HG02943 (cell line): Measurements from ENCODE around the gene RHBDF1.
A peak's percentile ranks its signal among the peaks of the same experiment; 100 is the strongest.
"Not testable (repeated sequence)": the region's sequence is repeated elsewhere in the genome, so short reads cannot be mapped to it uniquely, and the experiment has no call there.

Experiments
- ATAC-seq: cut with Tn5 transposase; IDR thresholded peaks from one replicate; pipeline ENCODE4 v1.9.1; 2021; ENCODE audit warnings: mild to moderate bottlenecking, low read depth, moderate library complexity; ENCODE audit not compliant: unreplicated experiment

The RHBDF1 gene

DNA sequence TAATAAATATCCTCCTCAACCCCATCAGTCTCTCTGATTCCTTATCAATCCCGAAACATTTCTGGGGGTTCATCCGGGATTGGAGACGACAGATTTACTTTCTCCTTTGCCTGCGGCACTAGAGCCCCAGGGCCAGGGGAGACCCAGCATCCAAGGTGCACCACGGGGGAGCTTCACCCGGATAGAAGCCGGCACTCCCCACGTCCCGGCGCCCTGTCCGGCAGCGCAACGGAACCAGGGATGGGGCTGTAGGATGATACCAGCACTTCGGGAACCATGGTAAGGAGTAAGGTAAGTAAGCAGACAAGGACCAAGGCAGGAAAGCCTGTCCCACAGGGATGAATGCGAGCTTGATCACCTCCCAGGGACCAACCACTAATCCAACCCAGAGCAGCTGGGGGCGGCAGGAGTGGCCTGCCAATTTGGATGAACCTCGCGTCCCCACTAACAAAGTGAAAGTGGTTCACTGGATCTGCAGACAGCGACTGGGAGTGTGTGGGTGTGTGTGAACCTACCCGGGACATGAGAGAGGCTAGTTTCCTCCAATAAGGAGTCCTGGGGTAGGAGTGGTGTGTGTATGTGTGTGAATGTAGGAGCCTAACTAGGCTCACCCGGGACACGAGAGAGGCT lies 30.9 kb downstream of the RHBDF1 start:
- ATAC-seq: no peak

DNA sequence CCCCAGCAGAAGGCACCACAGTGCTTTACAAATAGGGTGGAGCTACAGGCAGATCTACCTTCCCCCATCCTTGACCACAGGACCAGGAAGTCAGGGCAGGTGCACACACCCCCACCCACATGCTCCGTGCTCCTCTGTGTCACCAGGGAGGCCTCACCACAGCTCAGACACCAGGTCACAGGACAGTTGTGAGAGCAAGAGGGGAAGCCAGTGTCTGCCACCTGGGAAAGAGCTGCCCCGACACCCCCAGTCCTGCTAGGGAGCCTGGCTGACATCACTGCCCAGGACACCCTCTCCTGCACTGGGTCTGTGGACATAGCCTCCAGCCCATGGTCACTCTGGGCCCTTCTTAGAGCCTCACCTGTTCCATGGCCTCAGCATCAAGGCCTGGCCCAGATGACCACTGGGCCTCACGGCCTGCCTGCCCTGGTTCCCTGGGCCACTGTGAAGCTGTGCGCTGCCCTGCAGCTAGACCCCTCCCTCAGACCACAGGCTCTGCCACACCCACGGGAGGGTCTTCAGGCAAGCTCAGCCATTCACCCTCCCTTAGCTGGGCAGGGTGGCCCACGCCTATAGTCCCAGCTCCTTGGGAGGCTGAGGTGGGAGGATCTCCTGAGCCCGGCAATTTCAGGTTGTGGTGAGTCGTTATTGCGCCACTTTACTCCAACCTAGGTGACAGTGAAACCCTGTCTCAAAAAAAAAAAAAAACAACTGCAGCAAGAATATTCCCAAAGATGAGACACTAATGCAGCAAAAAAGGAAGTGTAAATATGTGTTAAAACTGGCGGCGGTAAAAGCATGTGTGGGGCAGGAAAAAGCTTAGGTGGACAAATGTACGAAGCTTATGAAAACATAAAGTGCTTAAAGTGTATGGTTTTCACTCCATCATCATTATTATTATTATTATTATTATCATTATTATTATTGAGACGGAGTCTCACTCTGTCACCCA lies 33.2 kb downstream of the RHBDF1 start:
- ATAC-seq: peak; percentile 72

DNA sequence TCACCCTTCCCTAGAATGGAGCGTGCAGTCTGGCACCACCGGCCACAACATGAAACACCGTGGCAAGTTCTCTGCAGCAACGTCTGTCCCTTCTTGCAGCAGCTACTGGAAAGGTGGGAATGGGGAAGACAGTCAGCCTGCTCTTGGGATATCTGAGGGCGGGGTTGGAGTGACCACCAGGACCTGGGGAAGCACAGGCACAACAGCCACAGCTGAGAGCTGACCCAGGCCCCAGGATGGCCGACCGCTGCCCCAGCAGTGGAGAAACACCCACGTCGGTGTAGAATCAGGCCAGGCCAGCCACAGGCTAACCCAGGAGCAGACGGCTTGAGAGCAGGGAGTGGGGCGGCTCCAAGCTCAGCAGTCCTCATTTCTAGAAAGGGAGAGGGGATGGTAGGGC lies 34.2 kb downstream of the RHBDF1 start:
- not testable (repeated sequence) for ATAC-seq

DNA sequence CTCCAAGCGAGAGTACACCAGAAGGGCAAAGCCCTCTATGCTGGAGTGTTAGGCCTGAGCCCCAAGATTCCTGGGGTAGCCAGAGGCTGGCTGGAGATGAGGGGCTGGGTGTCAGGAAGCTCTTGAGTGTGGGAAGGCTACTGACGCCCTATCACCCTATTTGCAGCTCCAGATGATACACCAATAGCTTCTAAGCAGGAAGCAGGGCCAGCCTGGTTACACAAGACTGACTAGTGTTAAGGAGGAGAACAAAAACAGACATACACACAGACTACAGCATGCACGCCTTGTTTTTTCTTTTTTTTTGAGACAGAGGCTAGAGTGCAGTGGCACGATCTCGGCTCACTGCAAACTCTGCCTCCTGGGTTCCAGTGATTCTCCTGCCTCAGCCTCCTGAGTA lies 34.9 kb downstream of the RHBDF1 start:
- ATAC-seq: no peak

DNA sequence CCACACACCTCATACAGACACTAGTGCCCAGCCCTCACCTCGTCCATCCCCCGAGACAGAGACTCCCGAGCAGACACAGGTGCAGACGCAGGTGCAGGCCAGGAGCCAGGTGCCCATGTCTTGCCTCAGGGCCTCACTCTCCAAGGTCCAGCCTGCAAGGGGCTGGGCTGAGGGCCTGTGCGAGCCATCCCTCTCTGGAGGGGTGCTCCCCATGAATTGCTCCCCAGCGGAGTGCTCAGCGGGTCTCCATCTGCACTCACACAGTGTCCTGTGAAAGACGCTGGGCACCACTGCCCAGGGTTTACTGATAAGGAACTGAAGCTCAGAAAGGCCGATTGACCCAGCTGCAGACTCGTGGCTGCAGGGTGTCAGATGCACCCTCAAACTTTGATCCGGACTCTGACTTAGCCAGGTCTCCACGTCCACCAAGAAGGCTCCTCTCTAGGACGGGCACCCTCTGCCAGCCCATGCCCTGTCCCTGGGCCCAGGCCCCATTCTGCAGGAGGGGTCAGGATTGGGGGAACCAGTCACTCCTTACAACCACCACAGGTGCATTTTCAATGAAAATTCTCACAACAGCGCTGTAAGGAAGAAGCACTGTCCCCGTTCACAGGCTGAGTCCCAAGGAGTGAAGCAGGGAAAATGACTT lies 36.0 kb downstream of the RHBDF1 start:
- no peak for ATAC-seq

DNA sequence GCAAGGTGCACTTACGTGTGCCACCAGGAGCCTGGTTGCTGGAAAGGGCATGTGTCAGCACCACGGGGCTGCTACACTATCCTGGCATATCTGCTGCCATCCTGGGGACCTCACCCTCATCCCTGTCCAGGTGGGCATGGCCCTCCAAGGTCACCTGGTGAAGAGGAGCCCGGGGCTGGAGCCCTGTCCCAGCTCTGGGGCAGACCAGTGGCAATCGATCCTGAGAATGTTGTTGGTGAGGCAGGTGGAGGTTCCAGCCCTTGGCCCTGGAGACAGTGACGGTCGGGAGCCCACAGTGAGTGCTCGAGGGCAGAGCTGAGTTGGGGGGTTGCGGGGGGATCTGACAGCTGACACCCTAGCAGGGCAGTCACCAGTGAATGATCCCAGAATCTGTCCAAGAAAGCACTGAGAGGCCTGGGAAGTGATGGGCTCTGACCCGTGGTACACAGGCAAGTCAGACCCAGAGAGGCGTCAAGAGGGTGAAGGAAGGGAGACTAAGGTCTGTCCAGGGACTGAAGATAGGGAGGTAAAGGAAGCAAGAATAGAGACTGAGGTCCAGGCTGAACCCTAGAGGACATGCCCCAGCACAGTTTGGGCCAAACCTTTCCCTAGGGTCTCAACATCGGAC lies 36.6 kb downstream of the RHBDF1 start:
- no peak for ATAC-seq

DNA sequence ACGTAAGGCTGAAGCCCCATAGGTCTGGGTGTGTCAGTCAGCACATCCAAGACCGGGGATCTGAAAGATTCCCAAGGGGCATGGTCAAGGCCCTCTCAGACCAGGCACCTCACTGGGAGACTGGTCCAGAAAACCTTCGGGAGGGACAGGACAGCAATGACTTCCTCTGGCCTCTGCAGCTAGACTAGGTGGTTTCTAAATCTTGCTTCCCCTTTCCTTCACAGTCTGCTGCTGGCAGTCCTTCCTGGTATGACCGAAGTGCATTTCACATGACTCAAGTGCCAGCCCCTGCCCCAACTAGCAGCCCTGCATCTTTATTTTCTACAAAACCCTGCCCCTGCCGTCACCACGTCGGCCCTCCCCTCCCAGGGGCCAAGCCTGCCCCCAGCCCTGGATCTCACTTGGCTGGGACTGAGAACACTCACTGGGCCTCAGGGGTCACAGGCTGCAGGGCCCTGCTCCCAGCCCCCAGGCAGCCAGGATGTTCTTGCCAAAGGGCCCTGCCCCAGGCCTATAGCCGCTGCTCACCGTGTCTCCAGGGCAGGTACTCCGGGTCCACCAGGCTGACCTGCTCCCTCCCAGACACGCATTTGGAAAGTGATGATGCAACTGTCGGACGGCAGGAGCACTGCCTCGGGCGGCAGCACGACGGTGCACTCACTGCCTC lies 37.3 kb downstream of the RHBDF1 start:
- no peak for ATAC-seq

DNA sequence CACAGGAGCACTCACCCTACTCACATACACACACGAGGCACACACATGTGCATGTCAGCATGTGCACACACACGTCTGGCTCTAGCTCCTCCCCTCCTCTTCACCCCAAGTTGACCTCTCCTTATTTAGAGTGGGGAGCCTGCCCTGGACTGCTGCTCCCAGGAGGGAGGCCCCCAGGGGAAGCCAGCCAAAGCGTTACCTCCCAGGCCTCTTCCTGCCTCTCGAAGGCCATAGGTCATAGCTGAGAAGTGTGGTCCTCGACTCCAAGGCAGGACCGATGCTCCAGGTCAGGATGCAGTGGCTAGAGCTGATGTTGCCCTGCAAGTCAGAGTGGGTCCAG lies 37.8 kb downstream of the RHBDF1 start:
- no peak for ATAC-seq

DNA sequence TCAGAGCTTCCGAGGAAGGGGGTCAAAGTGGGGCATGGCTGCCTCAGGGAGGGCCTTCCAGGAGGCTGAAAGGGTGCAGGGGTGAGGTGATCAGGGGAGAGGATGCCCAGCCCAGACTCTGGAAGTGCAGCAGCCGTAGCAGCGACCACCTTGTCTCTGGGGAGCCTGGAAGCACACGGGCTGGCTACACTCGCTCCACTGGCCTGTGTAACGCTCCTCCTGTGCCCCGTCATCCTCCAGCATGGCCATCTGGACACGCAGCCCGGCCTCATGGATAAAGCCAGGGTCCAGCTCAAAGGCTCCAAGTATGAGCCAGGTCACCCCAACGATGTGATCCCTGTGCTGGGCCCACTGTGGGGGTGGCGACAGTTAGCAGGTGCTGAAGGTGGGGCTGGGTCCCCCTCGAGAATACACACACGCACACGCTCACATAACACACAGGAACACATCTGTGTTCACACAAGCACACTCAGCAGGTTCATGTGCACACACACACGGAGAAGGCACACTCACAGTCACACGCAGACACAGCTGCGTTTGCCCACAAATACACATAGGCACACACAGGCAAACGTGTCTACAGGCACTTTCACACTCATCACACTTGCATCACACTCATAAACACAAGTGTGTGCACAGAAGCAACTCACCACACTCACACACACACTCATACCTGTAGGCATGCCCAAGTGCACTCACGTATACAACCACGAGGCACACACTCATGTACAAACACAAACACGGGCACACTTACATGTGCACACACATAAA lies 38.4 kb downstream of the RHBDF1 start:
- ATAC-seq: no peak

DNA sequence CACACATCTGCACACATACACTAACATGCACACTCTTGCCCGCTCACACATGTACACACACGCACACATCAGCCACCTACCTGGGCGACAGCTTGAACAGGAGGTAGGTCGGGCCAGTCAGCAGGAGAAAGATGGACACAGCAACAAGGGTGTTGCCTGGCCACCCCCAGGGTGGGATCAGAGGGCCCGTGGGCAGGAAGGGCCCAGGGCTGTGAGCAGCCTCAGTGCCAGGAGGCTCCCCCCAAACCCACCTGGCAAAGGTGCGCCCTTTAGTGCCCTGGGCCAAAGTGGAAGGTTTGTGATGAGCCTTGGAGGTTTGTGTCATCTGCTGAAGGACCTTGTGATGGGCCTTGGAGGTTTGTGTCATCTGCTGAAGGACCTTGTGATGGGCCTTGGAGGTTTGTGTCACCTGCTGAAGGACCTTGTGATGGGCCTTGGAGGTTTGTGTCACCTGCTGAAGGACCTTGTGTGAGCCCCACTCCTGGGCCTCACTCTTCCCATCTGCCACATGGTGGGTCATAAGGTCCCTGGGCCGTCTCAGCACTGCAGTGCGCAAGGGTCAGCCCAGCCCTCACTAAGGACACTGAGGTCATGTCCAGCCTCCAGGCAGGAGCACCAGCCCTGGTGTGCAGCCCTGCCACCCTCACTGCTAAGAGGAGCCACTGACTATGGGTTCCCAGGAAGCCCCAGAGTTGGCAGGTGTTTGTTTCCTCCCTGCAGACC lies 39.1 kb downstream of the RHBDF1 start:
- not testable (repeated sequence) for ATAC-seq

DNA sequence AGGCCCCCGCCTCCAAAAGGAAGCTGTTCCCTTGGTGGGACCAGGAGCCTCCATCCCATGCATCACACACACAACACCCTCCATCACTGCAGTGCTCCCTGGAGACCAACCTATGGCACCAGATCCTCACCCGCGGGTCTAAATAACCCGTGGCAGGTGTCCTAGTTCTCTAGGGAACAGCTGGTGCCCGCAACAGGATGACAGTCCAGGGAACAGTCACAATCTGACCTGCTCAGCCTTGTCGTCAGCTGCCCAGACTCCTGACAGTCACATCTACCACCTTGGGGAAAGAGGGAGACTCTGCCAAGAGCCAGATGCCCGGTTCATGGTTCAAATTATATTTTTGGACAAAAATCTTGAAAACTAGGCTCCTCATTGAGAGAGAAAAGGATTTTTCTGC lies 41.8 kb downstream of the RHBDF1 start:
- ATAC-seq: not testable (repeated sequence)

DNA sequence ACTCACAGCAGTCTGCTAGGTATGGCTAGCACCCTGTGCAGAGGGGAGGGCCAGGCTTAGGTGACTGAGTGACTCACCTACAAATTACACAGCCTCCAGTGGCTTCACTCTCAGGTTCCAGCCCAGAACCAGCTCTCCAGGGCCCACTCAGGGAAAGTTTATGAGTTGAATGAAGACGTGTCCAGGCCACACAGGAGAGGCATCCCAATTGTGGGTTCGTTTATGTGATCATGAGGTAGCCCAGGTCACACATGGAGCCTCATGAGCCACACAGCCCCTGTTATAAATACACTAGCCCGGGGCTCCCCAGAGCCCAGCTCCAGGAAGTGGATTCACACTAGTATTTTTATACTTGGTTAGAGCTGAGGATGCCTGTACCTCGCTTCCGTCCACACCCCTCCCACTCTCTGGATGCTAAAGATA lies 46.5 kb downstream of the RHBDF1 start:
- not testable (repeated sequence) for ATAC-seq

DNA sequence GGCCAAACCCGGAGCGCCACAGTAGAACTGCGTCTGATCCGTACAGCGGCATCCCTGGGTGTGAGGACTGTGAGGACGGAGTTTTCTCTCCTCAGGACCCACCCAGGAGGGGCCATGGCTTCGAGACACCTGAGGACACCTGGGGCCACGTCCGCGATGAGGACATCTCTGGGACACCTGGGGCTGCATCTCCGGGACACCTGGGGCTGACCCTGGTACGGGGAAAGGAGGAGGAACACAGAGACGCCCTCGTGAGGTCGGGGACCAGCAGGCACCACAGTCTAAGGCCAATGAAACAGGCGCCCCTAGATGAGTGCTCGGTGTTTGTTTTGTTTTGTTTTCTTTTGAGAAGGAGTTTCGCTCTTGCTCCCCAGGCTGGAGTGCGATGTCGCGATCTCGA lies 48.3 kb downstream of the RHBDF1 start:
- not testable (repeated sequence) for ATAC-seq

DNA sequence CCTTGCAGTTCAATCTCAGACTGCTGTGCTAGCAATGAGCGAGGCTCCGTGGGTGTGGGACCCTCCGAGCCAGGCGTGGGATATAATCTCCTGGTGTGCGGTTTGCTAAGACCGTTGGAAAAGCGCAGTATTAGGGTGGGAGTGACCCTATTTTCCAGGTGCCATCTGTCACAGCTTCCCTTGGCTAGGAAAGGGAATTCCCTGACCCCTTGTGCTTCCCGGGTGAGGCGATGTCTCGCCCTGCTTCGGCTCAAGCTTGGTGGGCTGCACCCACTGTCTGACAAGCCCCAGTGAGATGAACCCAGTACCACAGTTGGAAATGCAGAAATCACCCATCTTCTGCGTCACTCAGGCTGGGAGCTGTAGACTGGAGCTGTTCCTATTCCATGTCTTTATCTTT lies 51.5 kb downstream of the RHBDF1 start:
- not testable (repeated sequence) for ATAC-seq

DNA sequence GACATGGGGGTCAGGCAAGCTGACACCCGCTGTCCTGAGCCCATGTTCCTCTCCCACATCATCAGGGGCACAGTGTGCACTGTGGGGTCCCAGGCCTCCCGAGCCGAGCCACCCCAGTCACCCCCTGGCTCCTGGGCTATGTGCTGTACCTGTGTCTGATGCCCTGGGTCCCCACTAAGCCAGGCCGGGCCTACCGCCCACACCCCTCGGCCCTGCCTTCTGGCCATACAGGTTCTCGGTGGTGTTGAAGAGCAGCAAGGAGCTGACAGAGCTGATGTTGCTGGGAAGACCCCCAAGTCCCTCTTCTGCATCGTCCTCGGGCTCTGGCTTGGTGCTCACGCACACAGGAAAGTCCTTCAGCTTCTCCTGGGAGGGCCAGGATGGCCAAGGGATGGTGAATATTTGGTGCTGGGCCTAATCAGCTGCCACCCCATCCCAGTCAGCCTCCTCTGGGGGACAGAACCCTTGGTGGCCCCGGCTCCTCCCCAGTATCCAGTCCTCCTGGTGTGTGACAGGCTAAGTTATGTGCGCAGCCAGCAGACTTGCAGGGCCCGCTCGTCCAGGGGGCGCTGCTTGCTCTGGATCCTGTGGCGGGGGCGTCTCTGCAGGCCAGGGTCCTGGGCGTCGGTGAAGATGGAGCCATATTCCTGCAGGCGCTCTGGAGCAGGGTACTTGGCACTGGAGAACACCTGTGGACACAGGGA lies 55.2 kb downstream of the RHBDF1 start:
- not testable (repeated sequence) for ATAC-seq

DNA sequence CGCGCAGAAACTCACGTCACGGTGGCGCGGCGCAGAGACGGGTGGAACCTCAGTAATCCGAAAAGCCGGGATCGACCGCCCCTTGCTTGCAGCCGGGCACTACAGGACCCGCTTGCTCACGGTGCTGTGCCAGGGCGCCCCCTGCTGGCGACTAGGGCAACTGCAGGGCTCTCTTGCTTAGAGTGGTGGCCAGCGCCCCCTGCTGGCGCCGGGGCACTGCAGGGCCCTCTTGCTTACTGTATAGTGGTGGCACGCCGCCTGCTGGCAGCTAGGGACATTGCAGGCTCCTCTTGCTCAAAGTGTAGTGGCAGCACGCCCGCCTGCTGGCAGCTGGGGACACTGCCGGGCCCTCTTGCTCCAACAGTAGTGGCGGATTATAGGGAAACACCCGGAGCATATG lies 61.7 kb downstream of the RHBDF1 start:
- not testable (repeated sequence) for ATAC-seq

DNA sequence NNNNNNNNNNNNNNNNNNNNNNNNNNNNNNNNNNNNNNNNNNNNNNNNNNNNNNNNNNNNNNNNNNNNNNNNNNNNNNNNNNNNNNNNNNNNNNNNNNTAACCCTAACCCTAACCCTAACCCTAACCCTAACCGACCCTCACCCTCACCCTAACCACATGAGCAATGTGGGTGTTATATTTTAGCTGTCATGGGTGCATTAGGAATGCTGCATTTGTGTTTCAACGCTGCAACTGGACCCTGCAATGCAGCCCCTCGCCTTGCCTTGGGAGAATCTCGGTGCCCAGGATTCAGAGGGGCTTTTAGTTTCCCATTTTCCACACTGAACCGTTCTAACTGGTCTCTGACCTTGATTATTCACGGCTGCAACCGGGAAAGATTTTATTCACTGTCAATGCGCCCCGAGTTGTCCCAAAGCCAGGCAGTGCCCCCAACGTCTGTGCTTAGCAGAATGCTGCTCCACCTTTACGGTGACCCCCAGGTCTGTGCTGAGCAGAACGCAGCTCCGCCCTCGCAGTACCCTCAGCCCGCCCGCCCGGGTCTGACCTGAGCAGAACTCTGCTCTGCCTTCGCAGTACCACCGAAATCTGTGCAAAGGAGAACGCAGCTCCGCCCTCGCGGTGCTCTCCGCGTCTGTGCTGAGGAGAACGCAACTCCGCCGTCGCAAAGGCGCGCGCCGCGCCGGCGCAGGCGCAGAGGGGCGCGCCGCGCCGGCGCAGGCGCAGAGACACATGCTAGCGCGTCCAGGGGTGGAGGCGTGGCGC lies 62.3 kb downstream of the RHBDF1 start:
- ATAC-seq: no peak
